ENCODE results near the gene HIRIP3. TPM values are rescaled to one million over a fixed set of nuclear protein-coding genes. Genes with fewer than 3 reads are reported as not detected.
A peak's percentile ranks its signal among the peaks of the same experiment; 100 is the strongest.

HIRIP3 gene
- total RNA-seq, 1 experiment from 2014 or later = 25.3 TPM

GRCh38 chr16:29943846-29944799, 51.3 kb downstream of the HIRIP3 start:
- Histone ChIP-seq H3K36me3 (ENCODE audit: control insufficient read depth, insufficient read depth, low read length) (no peaks in the 10 kb centered on the region), H3K4me3 (ENCODE audit: low read depth in 2 of 2, low read length in 2 of 2) (peak overlapping the region; percentile 23 to 53), H3K27ac (ENCODE audit: low read length) (peak overlapping the region; percentile 99), H3K9me3 (ENCODE audit: control insufficient read depth, insufficient read depth, low read depth, low read length) (no peaks in the 10 kb centered on the region), H3K27me3 (ENCODE audit: control insufficient read depth, insufficient read depth, low read length) (no peaks in the 10 kb centered on the region), H3K4me1 (ENCODE audit: control insufficient read depth, insufficient read depth, low read length) (peaks cover 17% of the 10 kb centered on the region)
- TF ChIP-seq, protein P1, sequence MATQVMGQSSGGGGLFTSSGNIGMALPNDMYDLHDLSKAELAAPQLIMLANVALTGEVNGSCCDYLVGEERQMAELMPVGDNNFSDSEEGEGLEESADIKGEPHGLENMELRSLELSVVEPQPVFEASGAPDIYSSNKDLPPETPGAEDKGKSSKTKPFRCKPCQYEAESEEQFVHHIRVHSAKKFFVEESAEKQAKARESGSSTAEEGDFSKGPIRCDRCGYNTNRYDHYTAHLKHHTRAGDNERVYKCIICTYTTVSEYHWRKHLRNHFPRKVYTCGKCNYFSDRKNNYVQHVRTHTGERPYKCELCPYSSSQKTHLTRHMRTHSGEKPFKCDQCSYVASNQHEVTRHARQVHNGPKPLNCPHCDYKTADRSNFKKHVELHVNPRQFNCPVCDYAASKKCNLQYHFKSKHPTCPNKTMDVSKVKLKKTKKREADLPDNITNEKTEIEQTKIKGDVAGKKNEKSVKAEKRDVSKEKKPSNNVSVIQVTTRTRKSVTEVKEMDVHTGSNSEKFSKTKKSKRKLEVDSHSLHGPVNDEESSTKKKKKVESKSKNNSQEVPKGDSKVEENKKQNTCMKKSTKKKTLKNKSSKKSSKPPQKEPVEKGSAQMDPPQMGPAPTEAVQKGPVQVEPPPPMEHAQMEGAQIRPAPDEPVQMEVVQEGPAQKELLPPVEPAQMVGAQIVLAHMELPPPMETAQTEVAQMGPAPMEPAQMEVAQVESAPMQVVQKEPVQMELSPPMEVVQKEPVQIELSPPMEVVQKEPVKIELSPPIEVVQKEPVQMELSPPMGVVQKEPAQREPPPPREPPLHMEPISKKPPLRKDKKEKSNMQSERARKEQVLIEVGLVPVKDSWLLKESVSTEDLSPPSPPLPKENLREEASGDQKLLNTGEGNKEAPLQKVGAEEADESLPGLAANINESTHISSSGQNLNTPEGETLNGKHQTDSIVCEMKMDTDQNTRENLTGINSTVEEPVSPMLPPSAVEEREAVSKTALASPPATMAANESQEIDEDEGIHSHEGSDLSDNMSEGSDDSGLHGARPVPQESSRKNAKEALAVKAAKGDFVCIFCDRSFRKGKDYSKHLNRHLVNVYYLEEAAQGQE (IDR thresholded peaks at IDR 0.05; ENCODE audit: insufficient read depth in 1 of 2, low read depth in 2 of 2, low read length in 1 of 2) = peak; percentile 24 to 27; a peak in 2 of 4 replicates
- TF ChIP-seq TCF7L2 (IDR thresholded peaks at IDR 0.05; ENCODE audit: low read depth, low read length) (0 out of 2 replicates have a peak, but pooled peaks have one; percentile 33), SIN3A (IDR thresholded peaks at IDR 0.05; ENCODE audit: borderline replicate concordance, insufficient read depth, low read depth, low read length) (no peak; the same call in 1 of the 2 replicates), POLR2AphosphoS5 (IDR thresholded peaks at IDR 0.05; ENCODE audit: low read depth, low read length) (peak; percentile 70; the same call in 1 of the 2 replicates)
- TF ChIP-seq, protein P2, sequence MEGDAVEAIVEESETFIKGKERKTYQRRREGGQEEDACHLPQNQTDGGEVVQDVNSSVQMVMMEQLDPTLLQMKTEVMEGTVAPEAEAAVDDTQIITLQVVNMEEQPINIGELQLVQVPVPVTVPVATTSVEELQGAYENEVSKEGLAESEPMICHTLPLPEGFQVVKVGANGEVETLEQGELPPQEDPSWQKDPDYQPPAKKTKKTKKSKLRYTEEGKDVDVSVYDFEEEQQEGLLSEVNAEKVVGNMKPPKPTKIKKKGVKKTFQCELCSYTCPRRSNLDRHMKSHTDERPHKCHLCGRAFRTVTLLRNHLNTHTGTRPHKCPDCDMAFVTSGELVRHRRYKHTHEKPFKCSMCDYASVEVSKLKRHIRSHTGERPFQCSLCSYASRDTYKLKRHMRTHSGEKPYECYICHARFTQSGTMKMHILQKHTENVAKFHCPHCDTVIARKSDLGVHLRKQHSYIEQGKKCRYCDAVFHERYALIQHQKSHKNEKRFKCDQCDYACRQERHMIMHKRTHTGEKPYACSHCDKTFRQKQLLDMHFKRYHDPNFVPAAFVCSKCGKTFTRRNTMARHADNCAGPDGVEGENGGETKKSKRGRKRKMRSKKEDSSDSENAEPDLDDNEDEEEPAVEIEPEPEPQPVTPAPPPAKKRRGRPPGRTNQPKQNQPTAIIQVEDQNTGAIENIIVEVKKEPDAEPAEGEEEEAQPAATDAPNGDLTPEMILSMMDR (IDR thresholded peaks at IDR 0.05) = no peak
- no TSS peak for BruUV-seq (replicated peaks)
- ChIA-PET CTCF (interaction anchor here (1.1 to 1.3 kb wide), 2 partner anchors 27 to 88 kb away, joined by 4 read pairs; no protein-coding TSS in a partner anchor), POLR2A (interaction anchor here (0.5 to 2.4 kb wide), 8 partner anchors 12 to 89 kb away, joined by 3 to 10 read pairs (median 4); partner anchors contain the start of gene TMEM219)
- DNase-seq (ENCODE audit: low read depth, low spot score) = peak; percentile 98
- intact Hi-C loops (cut with micrococcal nuclease; ENCODE audit: unreplicated experiment) = loop anchor here (2.0 kb wide), 1 partner anchor 17 kb away; no protein-coding TSS in a partner anchor
- in situ Hi-C loops (cut with HindIII; ENCODE audit: low pct_unique_long_range_greater_than_20kb, low sequenced_read_pairs) = no loop called here
- peak; percentile 99 for ATAC-seq

Other genes starting within 250 kb of the HIRIP3 start
- gene C16orf54, start 249.6 kb downstream of the HIRIP3 start, total RNA-seq (2021; ENCODE audit: unreplicated experiment) = 0.18 TPM
- not detected for gene ZG16, start 217.4 kb downstream of the HIRIP3 start, total RNA-seq (2021; ENCODE audit: unreplicated experiment)
- 111 TPM for gene KIF22, start 204.9 kb downstream of the HIRIP3 start, total RNA-seq (2021; ENCODE audit: unreplicated experiment)
- 426 TPM for gene MAZ, start 189.1 kb downstream of the HIRIP3 start, total RNA-seq (2021; ENCODE audit: unreplicated experiment)
- gene PRRT2, start 183.4 kb downstream of the HIRIP3 start, total RNA-seq (2021; ENCODE audit: unreplicated experiment) = 9.7 TPM
- 42.5 TPM for gene PAGR1, start 179.5 kb downstream of the HIRIP3 start, total RNA-seq (2021; ENCODE audit: unreplicated experiment)
- gene MVP, start 175.2 kb downstream of the HIRIP3 start, total RNA-seq (2021; ENCODE audit: unreplicated experiment) = 107 TPM
- 71.6 TPM for gene CDIPT, start 132.4 kb downstream of the HIRIP3 start, total RNA-seq (2021; ENCODE audit: unreplicated experiment)
- gene SEZ6L2, start 96.1 kb downstream of the HIRIP3 start, total RNA-seq (2021; ENCODE audit: unreplicated experiment) = 70.7 TPM
- 87.0 TPM for gene ASPHD1, start 95.1 kb downstream of the HIRIP3 start, total RNA-seq (2021; ENCODE audit: unreplicated experiment)
- 45.7 TPM for gene KCTD13, start 69.4 kb downstream of the HIRIP3 start, total RNA-seq (2021; ENCODE audit: unreplicated experiment)
- gene TMEM219, start 33.5 kb downstream of the HIRIP3 start, total RNA-seq (2021; ENCODE audit: unreplicated experiment) = 161 TPM
- 99.4 TPM for gene TAOK2, start 21.7 kb downstream of the HIRIP3 start, total RNA-seq (2021; ENCODE audit: unreplicated experiment)
- gene INO80E, start 624 bp upstream of the HIRIP3 start, total RNA-seq (2021; ENCODE audit: unreplicated experiment) = 104 TPM
- 3.2 TPM for gene DOC2A, start 15.4 kb upstream of the HIRIP3 start, total RNA-seq (2021; ENCODE audit: unreplicated experiment)
- not detected for gene C16orf92, start 27.6 kb upstream of the HIRIP3 start, total RNA-seq (2021; ENCODE audit: unreplicated experiment)
- gene TLCD3B, start 35.7 kb upstream of the HIRIP3 start, total RNA-seq (2021; ENCODE audit: unreplicated experiment) = 3.5 TPM
- 2,516 TPM for gene ALDOA, start 70.1 kb upstream of the HIRIP3 start, total RNA-seq (2021; ENCODE audit: unreplicated experiment)
- 186 TPM for gene PPP4C, start 80.4 kb upstream of the HIRIP3 start, total RNA-seq (2021; ENCODE audit: unreplicated experiment)
- 0.46 TPM for gene TBX6, start 96.3 kb upstream of the HIRIP3 start, total RNA-seq (2021; ENCODE audit: unreplicated experiment)
- 0.69 TPM for gene YPEL3, start 100.6 kb upstream of the HIRIP3 start, total RNA-seq (2021; ENCODE audit: unreplicated experiment)
- 2.5 TPM for gene GDPD3, start 117.9 kb upstream of the HIRIP3 start, total RNA-seq (2021; ENCODE audit: unreplicated experiment)
- gene MAPK3, start 127.6 kb upstream of the HIRIP3 start, total RNA-seq (2021; ENCODE audit: unreplicated experiment) = 47.1 TPM
- gene CORO1A, start 188.0 kb upstream of the HIRIP3 start, total RNA-seq (2021; ENCODE audit: unreplicated experiment) = 3.7 TPM
- gene BOLA2B, start 198.0 kb upstream of the HIRIP3 start, total RNA-seq (2021; ENCODE audit: unreplicated experiment) = 178 TPM
- gene SLX1A, start 198.3 kb upstream of the HIRIP3 start, total RNA-seq (2021; ENCODE audit: unreplicated experiment) = 18.5 TPM
- 16.8 TPM for gene SULT1A3, start 203.6 kb upstream of the HIRIP3 start, total RNA-seq (2021; ENCODE audit: unreplicated experiment)

Measured in Panc1 (cell line).